ENCODE measurements around the gene GRIP1. TPM values are rescaled to one million over a fixed set of nuclear protein-coding genes. Genes with fewer than 3 reads are reported as not detected.

The GRIP1 gene, protein sequence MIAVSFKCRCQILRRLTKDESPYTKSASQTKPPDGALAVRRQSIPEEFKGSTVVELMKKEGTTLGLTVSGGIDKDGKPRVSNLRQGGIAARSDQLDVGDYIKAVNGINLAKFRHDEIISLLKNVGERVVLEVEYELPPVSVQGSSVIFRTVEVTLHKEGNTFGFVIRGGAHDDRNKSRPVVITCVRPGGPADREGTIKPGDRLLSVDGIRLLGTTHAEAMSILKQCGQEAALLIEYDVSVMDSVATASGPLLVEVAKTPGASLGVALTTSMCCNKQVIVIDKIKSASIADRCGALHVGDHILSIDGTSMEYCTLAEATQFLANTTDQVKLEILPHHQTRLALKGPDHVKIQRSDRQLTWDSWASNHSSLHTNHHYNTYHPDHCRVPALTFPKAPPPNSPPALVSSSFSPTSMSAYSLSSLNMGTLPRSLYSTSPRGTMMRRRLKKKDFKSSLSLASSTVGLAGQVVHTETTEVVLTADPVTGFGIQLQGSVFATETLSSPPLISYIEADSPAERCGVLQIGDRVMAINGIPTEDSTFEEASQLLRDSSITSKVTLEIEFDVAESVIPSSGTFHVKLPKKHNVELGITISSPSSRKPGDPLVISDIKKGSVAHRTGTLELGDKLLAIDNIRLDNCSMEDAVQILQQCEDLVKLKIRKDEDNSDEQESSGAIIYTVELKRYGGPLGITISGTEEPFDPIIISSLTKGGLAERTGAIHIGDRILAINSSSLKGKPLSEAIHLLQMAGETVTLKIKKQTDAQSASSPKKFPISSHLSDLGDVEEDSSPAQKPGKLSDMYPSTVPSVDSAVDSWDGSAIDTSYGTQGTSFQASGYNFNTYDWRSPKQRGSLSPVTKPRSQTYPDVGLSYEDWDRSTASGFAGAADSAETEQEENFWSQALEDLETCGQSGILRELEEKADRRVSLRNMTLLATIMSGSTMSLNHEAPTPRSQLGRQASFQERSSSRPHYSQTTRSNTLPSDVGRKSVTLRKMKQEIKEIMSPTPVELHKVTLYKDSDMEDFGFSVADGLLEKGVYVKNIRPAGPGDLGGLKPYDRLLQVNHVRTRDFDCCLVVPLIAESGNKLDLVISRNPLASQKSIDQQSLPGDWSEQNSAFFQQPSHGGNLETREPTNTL
- total RNA-seq (1 to 10 TPM; 1.1 to 1.6 TPM), polyA plus RNA-seq (1 to 10 TPM in 1 of 3 donors, under 1 TPM in 2; 0.25 to 4.2 (median 0.95) TPM), total RNA-seq (0.74 to 19.8 (median 3.6) reads per million in 6 experiments)

DNA sequence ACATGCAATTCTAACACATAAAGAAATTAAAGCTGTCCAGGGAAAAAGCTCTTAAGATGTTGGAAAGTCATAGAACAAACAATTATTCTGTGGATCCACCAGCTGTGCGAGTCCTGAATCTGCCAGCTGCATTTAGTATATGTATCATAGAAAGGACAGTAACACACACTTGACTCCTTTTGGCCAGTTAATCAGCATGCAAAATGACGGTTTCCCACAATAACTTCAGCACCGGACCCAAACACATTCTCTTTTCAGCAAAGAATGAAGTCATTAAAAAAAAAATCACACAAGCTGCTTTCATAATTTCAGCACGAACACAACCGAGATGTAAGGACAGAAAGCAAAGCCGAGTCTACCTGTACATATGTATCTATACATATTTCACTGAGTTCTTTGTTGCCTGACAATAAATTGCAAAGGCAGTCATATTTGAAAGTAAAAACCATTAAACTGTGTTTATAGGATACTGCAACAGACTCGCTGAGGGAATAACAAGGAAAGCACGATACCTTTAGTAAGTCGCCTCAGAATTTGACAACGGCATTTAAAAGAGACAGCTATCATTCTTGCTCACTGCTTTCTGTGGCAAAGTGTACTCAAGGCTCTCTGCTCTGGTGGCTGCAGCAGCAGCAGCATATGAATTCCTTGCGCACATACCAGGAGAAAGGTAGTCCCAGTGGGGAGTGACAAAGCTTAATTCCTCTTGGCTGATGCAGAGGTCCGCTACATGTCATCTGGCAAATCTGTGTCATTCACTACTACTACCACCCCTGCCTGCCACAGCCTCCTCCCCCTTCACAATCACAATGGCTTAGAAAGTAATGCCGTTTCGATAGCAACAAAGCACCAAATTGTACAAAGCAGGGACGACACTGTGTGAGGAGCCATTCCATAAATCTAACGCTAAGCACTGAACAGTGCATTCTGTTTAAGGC is at the start of gene GRIP1:
Gene GRIP1 (minus strand): TSS at position 739 of the 938 bp plus-strand sequence. CDS start 172 bp downstream, at position 567.
- no peak for DNase-seq
- no peak for ATAC-seq
- peaks cover 2 to 31% (median 10%) of the 10 kb centered on the region in 5 donors for H3K27me3 Mint-ChIP-seq
- POLR2A ChIA-PET, result no interaction called here
- no peak within 1 kb of the TSS for H3K4me3 Mint-ChIP-seq
- H3K27ac Mint-ChIP-seq, result no peak within 1 kb of the TSS
- peaks cover 0 to 5% (median 0%) of the 10 kb centered on the region in 3 donors for H3K36me3 Mint-ChIP-seq
- no peaks in the 10 kb centered on the region for H3K9me3 Mint-ChIP-seq
- peaks cover 0 to 3% (median 0%) of the 10 kb centered on the region in 4 donors for H3K4me1 Mint-ChIP-seq

DNA sequence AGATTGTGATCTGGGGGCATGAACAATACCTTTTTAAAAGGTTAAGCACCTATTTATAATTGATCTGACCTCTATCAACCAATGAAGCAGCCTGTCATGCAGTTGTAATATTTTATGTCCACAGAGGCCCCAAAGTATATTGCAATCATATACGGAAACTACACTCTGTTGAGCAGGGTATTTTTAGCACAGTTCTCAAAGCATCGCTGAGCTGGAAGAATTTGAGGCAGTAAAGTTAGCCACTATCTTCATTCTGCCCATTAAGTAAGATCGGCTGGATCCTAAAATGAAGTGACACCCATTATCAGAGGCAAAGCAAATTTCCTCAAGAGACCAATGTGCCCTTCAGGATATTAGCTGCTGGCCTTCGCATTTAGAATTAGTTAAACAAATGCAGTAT is 47.7 kb upstream of the GRIP1 start:
- ATAC-seq (no peak), DNase-seq (no peak)
- H3K27ac Mint-ChIP-seq, result no peak overlapping the region
- no peaks in the 10 kb centered on the region for H3K27me3 Mint-ChIP-seq
- H3K9me3 Mint-ChIP-seq, result peaks cover 0 to 3% (median 0%) of the 10 kb centered on the region in 9 donors
- POLR2A ChIA-PET, result no interaction called here
- H3K4me3 Mint-ChIP-seq, result no peak overlapping the region
- no peaks in the 10 kb centered on the region for H3K36me3 Mint-ChIP-seq
- peaks cover 0 to 13% (median 4%) of the 10 kb centered on the region in 4 donors for H3K4me1 Mint-ChIP-seq

DNA sequence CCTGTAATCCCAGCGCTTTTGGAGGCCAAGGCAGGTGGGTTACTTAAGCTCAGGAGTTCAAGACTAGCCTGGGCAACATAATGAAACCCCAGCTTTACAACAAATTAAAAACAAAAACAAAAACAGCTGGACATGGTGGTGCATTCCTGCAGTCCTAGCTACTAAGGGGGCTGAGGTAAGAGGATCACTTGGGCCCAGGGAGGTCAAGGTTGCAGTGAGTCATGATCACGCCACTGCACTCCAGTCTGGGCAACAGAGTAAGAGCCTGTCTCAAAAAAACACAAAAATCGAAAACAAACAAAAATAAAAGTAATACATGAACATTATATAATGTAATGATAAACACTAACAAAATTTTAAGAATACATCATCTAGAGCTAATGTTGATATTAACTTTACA is 46.2 kb upstream of the GRIP1 start:
- DNase-seq (no peak), ATAC-seq (no peak)
- Mint-ChIP-seq H3K4me1 (peaks cover 0 to 13% (median 4%) of the 10 kb centered on the region in 4 donors), H3K36me3 (no peaks in the 10 kb centered on the region), H3K27me3 (no peaks in the 10 kb centered on the region), H3K27ac (no peak overlapping the region), H3K9me3 (peaks cover 0 to 10% (median 0%) of the 10 kb centered on the region in 9 donors), H3K4me3 (no peak overlapping the region)
- POLR2A ChIA-PET, result no interaction called here

DNA sequence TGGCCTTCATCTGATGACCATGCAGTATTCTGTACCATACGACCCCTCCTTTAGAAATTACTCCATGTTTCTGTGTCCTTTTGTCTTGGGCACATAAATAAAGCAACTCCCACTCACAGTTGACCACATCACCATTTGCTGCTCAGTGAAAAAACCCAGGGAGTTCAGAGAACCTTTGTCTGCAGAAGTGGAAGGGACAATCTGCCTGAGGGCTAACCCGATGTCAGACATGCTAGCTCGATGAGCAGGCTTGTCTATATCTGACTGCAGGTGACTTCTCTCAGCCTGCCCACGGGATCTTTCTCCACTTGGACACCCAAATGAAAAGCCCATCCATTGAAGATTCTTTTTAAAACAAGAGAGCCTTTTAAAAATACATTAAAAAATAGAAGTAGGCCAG is 45.7 kb upstream of the GRIP1 start:
- Mint-ChIP-seq H3K36me3 (no peaks in the 10 kb centered on the region), H3K4me1 (peaks cover 0 to 13% (median 4%) of the 10 kb centered on the region in 4 donors), H3K4me3 (no peak overlapping the region), H3K27ac (no peak overlapping the region), H3K9me3 (peaks cover 0 to 10% (median 0%) of the 10 kb centered on the region in 9 donors), H3K27me3 (no peaks in the 10 kb centered on the region)
- POLR2A ChIA-PET, result no interaction called here
- ATAC-seq (no peak), DNase-seq (no peak)

DNA sequence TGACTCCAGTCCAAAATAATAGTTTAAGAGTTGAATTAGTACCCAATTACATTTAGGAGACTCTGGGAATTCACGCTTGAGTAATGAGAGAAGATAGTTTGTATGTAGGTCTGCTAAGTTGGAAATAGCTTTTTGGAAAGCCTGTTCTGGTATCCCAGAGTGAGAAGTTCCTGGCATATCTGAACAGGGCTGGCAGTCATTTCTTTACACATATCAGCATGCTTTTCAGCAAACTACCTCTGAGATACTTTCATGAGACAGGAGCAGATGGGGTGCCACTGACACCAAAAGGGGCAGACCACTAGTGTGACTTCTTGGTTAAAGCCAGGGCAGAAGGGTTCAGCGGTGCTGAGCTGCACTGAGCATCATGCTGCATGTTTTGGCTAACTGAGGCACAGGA is 45.1 kb upstream of the GRIP1 start:
- no peak for DNase-seq
- Mint-ChIP-seq H3K4me3 (no peak overlapping the region), H3K27ac (no peak overlapping the region), H3K36me3 (no peaks in the 10 kb centered on the region), H3K9me3 (peaks cover 0 to 10% (median 0%) of the 10 kb centered on the region in 9 donors), H3K4me1 (peaks cover 0 to 13% (median 4%) of the 10 kb centered on the region in 4 donors), H3K27me3 (no peaks in the 10 kb centered on the region)
- ATAC-seq, result no peak
- POLR2A ChIA-PET, result no interaction called here

DNA sequence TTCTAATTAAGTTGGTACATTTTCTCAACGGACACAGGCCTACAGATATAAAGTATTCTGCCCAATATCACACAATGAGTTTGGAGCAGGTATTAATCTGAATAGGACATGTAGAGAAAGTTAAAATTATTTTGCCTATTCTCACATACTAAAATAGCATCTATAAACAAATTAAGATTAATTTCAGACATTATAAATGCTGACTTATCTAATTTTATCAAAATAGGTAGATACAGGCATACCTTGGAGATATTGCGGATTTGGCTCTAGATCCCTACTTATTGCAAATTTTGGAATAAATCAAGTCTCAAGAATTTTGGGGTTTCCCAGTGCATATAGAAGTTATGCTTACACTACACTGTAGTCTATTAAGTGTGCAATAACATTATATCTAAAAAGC is 41.0 kb upstream of the GRIP1 start:
- H3K27me3 Mint-ChIP-seq, result no peaks in the 10 kb centered on the region
- no peaks in the 10 kb centered on the region for H3K36me3 Mint-ChIP-seq
- ATAC-seq (no peak), DNase-seq (no peak)
- no peak overlapping the region for H3K27ac Mint-ChIP-seq
- no peak overlapping the region for H3K4me3 Mint-ChIP-seq
- H3K4me1 Mint-ChIP-seq, result peaks cover 8 to 20% (median 17%) of the 10 kb centered on the region in 4 donors
- POLR2A ChIA-PET, result no interaction called here
- peaks cover 0 to 10% (median 0%) of the 10 kb centered on the region in 9 donors for H3K9me3 Mint-ChIP-seq

DNA sequence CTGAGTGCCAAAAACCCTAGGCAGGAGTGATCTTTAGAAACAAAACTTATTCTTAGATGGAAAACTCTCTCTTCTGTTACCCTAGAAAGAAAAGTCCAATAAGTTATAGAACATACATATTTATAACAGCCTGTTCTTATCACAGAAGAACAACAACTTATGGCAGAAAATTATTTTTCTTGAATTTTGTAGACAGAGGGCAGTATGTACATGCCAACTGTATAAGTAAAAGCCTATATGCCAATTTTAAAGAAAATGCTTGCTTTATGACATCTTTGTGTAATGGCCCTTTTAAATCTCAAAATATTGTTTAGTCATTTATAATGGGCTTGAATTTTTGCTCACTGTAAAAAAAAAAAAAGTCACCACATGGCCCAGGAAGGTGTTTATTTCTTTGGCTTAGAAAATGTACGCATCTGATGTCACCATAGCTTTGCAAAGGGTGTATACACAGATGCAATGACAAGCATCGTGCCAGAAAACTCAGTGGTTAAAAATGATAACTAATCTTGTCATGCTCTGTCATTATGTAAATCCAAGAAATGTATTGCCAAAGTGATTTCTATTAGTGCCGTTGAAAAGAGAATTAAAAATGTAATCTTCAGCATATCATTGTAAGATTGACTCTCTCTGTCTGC is 38.3 kb upstream of the GRIP1 start:
- POLR2A ChIA-PET, result no interaction called here
- H3K27me3 Mint-ChIP-seq, result no peaks in the 10 kb centered on the region

DNA sequence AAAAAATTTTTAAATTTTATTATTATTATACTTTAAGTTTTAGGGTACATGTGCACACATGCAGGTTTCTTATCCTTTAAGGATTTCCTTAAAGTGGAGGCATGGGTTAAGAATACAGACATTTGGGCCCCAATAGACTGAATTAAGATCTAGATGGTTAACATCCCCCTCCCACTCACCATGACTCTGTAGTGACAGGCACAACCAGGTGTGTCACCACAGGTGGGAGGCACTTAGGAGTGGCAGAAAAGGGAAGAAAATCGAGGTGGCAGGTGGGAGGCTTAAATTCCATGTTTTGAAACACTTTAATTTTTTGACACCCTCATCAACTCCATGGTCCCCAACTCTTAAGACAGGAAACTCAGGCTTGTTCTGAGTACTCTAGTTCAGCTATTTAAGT is 37.6 kb upstream of the GRIP1 start:
- Mint-ChIP-seq H3K27me3 (no peaks in the 10 kb centered on the region), H3K27ac (peak overlapping the region in 7 of 10 donors; percentile 15 to 85 (median 40)), H3K36me3 (no peaks in the 10 kb centered on the region), H3K9me3 (peaks cover 0 to 10% (median 0%) of the 10 kb centered on the region in 9 donors), H3K4me1 (peaks cover 15 to 40% (median 36%) of the 10 kb centered on the region in 4 donors), H3K4me3 (peak overlapping the region in 1 of 10 donors; percentile 43)
- POLR2A ChIA-PET, result no interaction called here
- no peak for ATAC-seq
- DNase-seq, result no peak

More for the DNA sequence above, 38.3 kb upstream of the GRIP1 start:
- DNase-seq, result no peak
- ATAC-seq, result no peak
- Mint-ChIP-seq H3K36me3 (no peaks in the 10 kb centered on the region), H3K4me1 (peaks cover 15 to 40% (median 38%) of the 10 kb centered on the region in 4 donors), H3K27ac (peak overlapping the region in 6 of 10 donors; percentile 22 to 85 (median 42)), H3K4me3 (peak overlapping the region in 1 of 10 donors; percentile 24), H3K9me3 (peaks cover 0 to 10% (median 0%) of the 10 kb centered on the region in 9 donors)

DNA sequence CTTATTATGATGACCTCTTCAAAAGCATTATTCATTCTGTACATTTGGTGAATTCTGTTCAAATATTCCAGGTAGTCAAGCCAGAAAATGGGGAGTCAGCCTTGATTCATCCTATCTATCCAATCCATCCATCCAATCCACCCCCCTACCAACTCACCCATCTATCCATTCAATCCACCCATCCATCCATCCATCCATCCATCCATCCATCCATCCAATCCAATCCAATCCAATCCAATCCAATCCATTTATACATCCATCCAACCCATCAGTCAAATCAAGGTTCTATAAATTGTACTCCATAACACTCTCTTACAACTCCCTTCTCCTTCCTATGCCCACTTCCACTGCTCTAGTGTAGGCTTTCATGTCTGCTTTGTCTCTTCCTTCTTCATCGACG is 35.8 kb upstream of the GRIP1 start:
- H3K9me3 Mint-ChIP-seq, result peaks cover 0 to 5% (median 0%) of the 10 kb centered on the region in 9 donors
- H3K36me3 Mint-ChIP-seq, result no peaks in the 10 kb centered on the region
- H3K27me3 Mint-ChIP-seq, result no peaks in the 10 kb centered on the region
- H3K4me3 Mint-ChIP-seq, result peak overlapping the region; percentile 32 to 87 (median 56)
- POLR2A ChIA-PET, result no interaction called here
- peak overlapping the region; percentile 2 to 97 (median 67) for H3K27ac Mint-ChIP-seq
- DNase-seq (no peak), ATAC-seq (no peak)
- H3K4me1 Mint-ChIP-seq, result peaks cover 15 to 51% (median 46%) of the 10 kb centered on the region in 4 donors

DNA sequence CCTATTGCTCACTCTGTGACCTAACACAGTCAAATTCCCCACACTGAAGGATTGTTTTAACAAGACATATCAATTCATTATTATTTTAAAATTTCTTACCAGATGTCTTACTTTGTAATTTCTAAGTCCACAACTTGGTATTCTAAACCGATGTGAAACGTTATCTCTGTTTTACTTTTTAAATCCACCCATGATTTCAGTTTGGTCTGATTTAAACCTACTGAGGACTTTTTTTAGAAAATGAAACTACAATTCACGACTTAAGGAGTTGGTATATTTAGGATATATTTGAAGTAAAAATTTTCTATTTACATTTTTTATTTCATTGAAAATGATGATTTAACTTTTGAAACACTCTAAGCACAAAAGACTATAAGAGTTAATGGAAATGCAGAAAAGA is 35.1 kb upstream of the GRIP1 start:
- Mint-ChIP-seq H3K4me1 (peaks cover 19 to 59% (median 54%) of the 10 kb centered on the region in 4 donors), H3K27ac (peak overlapping the region; percentile 68 to 97 (median 88)), H3K4me3 (peak overlapping the region; percentile 36 to 87 (median 63)), H3K27me3 (no peaks in the 10 kb centered on the region), H3K9me3 (peaks cover 0 to 5% (median 0%) of the 10 kb centered on the region in 9 donors), H3K36me3 (no peaks in the 10 kb centered on the region)
- POLR2A ChIA-PET, result interaction anchor here (0.6 kb wide), 1 partner anchor 667 kb away, joined by 3 read pairs; no protein-coding TSS in a partner anchor
- no peak for ATAC-seq
- DNase-seq, result peak in 1 of 10 donors; percentile 19

DNA sequence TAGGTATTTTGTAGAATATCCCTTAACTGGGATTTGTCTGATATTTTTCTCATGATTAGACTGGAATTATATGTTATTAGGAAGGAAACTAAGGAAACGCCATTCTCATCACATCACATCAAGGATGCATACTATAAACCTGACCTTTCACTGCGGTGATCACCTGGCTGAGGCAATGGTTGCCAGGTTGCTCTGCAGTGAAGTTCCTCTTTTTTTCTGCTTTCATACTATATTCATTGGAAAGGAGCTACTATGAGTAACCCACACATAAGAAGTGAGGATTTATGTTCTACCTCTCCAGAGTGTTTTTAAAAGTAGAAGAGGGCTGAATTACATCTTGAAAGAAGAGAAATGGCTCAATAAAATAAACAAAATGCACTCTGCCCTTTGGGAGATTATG is 31.0 kb upstream of the GRIP1 start:
- Mint-ChIP-seq H3K4me1 (peaks cover 16 to 63% (median 53%) of the 10 kb centered on the region in 4 donors), H3K36me3 (peaks cover 0 to 5% (median 0%) of the 10 kb centered on the region in 3 donors), H3K27me3 (no peaks in the 10 kb centered on the region), H3K9me3 (peaks cover 0 to 7% (median 0%) of the 10 kb centered on the region in 9 donors), H3K27ac (peak overlapping the region in 7 of 10 donors; percentile 34 to 94 (median 86)), H3K4me3 (peak overlapping the region in 6 of 10 donors; percentile 11 to 83 (median 74))
- DNase-seq (no peak), ATAC-seq (no peak)
- POLR2A ChIA-PET, result interaction anchor here (0.8 to 2.0 kb wide), 5 partner anchors 11 to 559 kb away, joined by 3 to 7 read pairs (median 4); partner anchors contain the start of gene CAND1

Data from naive thymus-derived CD8-positive, alpha-beta T cell (primary cell).